Measurements from ENCODE around the gene DDAH1. TPM values are rescaled to one million over a fixed set of nuclear protein-coding genes. Genes with fewer than 3 reads are reported as not detected.

The DDAH1 gene
- total and polyA plus RNA-seq, 2 experiments from 2014 or later = 29.4 to 41.7 TPM

- no peaks in the 10 kb centered on the region for H3F3A ChIP-seq (replicated peaks; ENCODE audit: low read depth)
- no peaks in the 10 kb centered on the region for H3K9me2 ChIP-seq (ENCODE audit: insufficient read depth)
- H3K27ac Mint-ChIP-seq = no peak overlapping the region
- H3K27ac ChIP-seq (ENCODE audit: low read depth) = no peak overlapping the region
- H3K4me1 Mint-ChIP-seq = no peaks in the 10 kb centered on the region
- H3K36me3 Mint-ChIP-seq (ENCODE audit: low read depth) = no peaks in the 10 kb centered on the region
- no peaks in the 10 kb centered on the region for H3K36me3 ChIP-seq (ENCODE audit: insufficient read depth)
- H4K20me1 ChIP-seq (replicated peaks; ENCODE audit: insufficient read depth) = no peaks in the 10 kb centered on the region
- ATAC-seq = no peak
- H3K4me3 Mint-ChIP-seq = no peak overlapping the region
- no peak overlapping the region for H3K4me3 ChIP-seq
- TF ChIP-seq ZNF331 (CRISPR knock-in tag; IDR thresholded peaks at IDR 0.05; ENCODE audit: low read depth) = no peak
- TF ChIP-seq EZH2phosphoT487 (IDR thresholded peaks at IDR 0.05; ENCODE audit: unreplicated experiment) = no peak
- TF ChIP-seq, protein P1, sequence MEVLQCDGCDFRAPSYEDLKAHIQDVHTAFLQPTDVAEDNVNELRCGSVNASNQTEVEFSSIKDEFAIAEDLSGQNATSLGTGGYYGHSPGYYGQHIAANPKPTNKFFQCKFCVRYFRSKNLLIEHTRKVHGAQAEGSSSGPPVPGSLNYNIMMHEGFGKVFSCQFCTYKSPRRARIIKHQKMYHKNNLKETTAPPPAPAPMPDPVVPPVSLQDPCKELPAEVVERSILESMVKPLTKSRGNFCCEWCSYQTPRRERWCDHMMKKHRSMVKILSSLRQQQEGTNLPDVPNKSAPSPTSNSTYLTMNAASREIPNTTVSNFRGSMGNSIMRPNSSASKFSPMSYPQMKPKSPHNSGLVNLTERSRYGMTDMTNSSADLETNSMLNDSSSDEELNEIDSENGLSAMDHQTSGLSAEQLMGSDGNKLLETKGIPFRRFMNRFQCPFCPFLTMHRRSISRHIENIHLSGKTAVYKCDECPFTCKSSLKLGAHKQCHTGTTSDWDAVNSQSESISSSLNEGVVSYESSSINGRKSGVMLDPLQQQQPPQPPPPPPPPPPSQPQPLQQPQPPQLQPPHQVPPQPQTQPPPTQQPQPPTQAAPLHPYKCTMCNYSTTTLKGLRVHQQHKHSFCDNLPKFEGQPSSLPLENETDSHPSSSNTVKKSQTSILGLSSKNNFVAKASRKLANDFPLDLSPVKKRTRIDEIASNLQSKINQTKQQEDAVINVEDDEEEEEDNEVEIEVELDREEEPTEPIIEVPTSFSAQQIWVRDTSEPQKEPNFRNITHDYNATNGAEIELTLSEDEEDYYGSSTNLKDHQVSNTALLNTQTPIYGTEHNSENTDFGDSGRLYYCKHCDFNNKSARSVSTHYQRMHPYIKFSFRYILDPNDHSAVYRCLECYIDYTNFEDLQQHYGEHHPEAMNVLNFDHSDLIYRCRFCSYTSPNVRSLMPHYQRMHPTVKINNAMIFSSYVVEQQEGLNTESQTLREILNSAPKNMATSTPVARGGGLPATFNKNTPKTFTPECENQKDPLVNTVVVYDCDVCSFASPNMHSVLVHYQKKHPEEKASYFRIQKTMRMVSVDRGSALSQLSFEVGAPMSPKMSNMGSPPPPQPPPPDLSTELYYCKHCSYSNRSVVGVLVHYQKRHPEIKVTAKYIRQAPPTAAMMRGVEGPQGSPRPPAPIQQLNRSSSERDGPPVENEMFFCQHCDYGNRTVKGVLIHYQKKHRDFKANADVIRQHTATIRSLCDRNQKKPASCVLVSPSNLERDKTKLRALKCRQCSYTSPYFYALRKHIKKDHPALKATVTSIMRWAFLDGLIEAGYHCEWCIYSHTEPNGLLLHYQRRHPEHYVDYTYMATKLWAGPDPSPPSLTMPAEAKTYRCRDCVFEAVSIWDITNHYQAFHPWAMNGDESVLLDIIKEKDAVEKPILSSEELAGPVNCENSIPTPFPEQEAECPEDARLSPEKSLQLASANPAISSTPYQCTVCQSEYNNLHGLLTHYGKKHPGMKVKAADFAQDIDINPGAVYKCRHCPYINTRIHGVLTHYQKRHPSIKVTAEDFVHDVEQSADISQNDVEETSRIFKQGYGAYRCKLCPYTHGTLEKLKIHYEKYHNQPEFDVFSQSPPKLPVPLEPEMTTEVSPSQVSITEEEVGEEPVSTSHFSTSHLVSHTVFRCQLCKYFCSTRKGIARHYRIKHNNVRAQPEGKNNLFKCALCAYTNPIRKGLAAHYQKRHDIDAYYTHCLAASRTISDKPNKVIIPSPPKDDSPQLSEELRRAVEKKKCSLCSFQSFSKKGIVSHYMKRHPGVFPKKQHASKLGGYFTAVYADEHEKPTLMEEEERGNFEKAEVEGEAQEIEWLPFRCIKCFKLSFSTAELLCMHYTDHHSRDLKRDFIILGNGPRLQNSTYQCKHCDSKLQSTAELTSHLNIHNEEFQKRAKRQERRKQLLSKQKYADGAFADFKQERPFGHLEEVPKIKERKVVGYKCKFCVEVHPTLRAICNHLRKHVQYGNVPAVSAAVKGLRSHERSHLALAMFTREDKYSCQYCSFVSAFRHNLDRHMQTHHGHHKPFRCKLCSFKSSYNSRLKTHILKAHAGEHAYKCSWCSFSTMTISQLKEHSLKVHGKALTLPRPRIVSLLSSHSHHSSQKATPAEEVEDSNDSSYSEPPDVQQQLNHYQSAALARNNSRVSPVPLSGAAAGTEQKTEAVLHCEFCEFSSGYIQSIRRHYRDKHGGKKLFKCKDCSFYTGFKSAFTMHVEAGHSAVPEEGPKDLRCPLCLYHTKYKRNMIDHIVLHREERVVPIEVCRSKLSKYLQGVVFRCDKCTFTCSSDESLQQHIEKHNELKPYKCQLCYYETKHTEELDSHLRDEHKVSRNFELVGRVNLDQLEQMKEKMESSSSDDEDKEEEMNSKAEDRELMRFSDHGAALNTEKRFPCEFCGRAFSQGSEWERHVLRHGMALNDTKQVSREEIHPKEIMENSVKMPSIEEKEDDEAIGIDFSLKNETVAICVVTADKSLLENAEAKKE (CRISPR knock-in tag; IDR thresholded peaks at IDR 0.05) = no peak
- no peak for TF ChIP-seq CREB1 (CRISPR knock-in tag; IDR thresholded peaks at IDR 0.05; ENCODE audit: low read depth)
- TF ChIP-seq POLR2AphosphoS5 (IDR thresholded peaks at IDR 0.05; ENCODE audit: low read depth) = no peak
- TF ChIP-seq JUNB (IDR thresholded peaks at IDR 0.05; ENCODE audit: unreplicated experiment) = no peak
- TF ChIP-seq ZNF114 (CRISPR knock-in tag; IDR thresholded peaks at IDR 0.05) = no peak
- TF ChIP-seq STAT1 (IDR thresholded peaks at IDR 0.05; ENCODE audit: unreplicated experiment) = no peak
- TF ChIP-seq, protein P2, sequence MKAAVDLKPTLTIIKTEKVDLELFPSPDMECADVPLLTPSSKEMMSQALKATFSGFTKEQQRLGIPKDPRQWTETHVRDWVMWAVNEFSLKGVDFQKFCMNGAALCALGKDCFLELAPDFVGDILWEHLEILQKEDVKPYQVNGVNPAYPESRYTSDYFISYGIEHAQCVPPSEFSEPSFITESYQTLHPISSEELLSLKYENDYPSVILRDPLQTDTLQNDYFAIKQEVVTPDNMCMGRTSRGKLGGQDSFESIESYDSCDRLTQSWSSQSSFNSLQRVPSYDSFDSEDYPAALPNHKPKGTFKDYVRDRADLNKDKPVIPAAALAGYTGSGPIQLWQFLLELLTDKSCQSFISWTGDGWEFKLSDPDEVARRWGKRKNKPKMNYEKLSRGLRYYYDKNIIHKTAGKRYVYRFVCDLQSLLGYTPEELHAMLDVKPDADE (IDR thresholded peaks at IDR 0.05) = no peak
- TF ChIP-seq, protein P3, sequence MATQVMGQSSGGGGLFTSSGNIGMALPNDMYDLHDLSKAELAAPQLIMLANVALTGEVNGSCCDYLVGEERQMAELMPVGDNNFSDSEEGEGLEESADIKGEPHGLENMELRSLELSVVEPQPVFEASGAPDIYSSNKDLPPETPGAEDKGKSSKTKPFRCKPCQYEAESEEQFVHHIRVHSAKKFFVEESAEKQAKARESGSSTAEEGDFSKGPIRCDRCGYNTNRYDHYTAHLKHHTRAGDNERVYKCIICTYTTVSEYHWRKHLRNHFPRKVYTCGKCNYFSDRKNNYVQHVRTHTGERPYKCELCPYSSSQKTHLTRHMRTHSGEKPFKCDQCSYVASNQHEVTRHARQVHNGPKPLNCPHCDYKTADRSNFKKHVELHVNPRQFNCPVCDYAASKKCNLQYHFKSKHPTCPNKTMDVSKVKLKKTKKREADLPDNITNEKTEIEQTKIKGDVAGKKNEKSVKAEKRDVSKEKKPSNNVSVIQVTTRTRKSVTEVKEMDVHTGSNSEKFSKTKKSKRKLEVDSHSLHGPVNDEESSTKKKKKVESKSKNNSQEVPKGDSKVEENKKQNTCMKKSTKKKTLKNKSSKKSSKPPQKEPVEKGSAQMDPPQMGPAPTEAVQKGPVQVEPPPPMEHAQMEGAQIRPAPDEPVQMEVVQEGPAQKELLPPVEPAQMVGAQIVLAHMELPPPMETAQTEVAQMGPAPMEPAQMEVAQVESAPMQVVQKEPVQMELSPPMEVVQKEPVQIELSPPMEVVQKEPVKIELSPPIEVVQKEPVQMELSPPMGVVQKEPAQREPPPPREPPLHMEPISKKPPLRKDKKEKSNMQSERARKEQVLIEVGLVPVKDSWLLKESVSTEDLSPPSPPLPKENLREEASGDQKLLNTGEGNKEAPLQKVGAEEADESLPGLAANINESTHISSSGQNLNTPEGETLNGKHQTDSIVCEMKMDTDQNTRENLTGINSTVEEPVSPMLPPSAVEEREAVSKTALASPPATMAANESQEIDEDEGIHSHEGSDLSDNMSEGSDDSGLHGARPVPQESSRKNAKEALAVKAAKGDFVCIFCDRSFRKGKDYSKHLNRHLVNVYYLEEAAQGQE (IDR thresholded peaks at IDR 0.05; ENCODE audit: unreplicated experiment) = no peak
- TF ChIP-seq CTCF (conservative IDR thresholded peaks at IDR 0.05; ENCODE audit: low read depth in 2 of 2) = no peak
- DNase-seq (ENCODE audit: low spot score) = no peak
- H3K27me3 Mint-ChIP-seq (ENCODE audit: insufficient read depth, low read depth, poor library complexity) = no peaks in the 10 kb centered on the region
- H3K79me2 ChIP-seq (replicated peaks; ENCODE audit: insufficient read depth) = no peaks in the 10 kb centered on the region
- no peaks in the 10 kb centered on the region for H3K4me1 ChIP-seq (ENCODE audit: insufficient read depth)
- no peaks in the 10 kb centered on the region for H3K9me3 Mint-ChIP-seq
- H3K27me3 ChIP-seq (ENCODE audit: insufficient read depth) = no peaks in the 10 kb centered on the region
- H3K4me2 ChIP-seq = no peak overlapping the region
- no peak overlapping the region for H2AFZ ChIP-seq
Measured at GRCh38 chr1:85363521-85363920, 101.4 kb downstream of the DDAH1 start.

Measured in GM23338 (cell line).